HG03432 (cell line): Measurements from ENCODE around the gene PFDN2.

Experiments used
- ATAC-seq: cut with Tn5 transposase; IDR thresholded peaks from one replicate; pipeline ENCODE4 v1.9.1; 2021; ENCODE audit warnings: mild to moderate bottlenecking, moderate library complexity; ENCODE audit not compliant: unreplicated experiment

Gene PFDN2

GRCh38 chr1:161106431-161106830 is 11.4 kb downstream of the PFDN2 start:
- ATAC-seq: no peak

GRCh38 chr1:161100556-161100955 is 17.3 kb downstream of the PFDN2 start:
- no peak for ATAC-seq

GRCh38 chr1:161099090-161099802 is 18.6 kb downstream of the PFDN2 start:
- no peak for ATAC-seq

- ATAC-seq: peak; percentile 80
These were observed 19.4 kb downstream of the PFDN2 start, which contains the start of gene KLHDC9 for GRCh38 chr1:161098210-161099068. Gene KLHDC9 (plus strand): TSS chr1:161098361. CDS start chr1:161098536, 175 bp downstream.

GRCh38 chr1:161096530-161096929 is 21.3 kb downstream of the PFDN2 start:
- no peak for ATAC-seq

GRCh38 chr1:161096015-161096414 is 21.8 kb downstream of the PFDN2 start:
- peak; percentile 46 for ATAC-seq

- no peak for ATAC-seq
These were observed 22.6 kb downstream of the PFDN2 start for GRCh38 chr1:161095230-161095629.

GRCh38 chr1:161094481-161094880 is 23.4 kb downstream of the PFDN2 start:
- ATAC-seq: no peak

GRCh38 chr1:161092621-161093028 is 25.2 kb downstream of the PFDN2 start:
- peak; percentile 41 for ATAC-seq

- no peak for ATAC-seq
These were observed 25.9 kb downstream of the PFDN2 start for GRCh38 chr1:161091796-161092507.

- ATAC-seq: no peak
These were observed 26.7 kb downstream of the PFDN2 start for GRCh38 chr1:161091093-161091492.

- no peak for ATAC-seq
These were observed 27.2 kb downstream of the PFDN2 start for GRCh38 chr1:161090617-161091016.

GRCh38 chr1:161089938-161090337 is 27.9 kb downstream of the PFDN2 start:
- ATAC-seq: no peak

GRCh38 chr1:161089251-161089924 is 28.4 kb downstream of the PFDN2 start, which contains the start of gene NECTIN4:
Gene NECTIN4 (minus strand): TSS chr1:161089558. CDS start chr1:161089296, 262 bp downstream.
- ATAC-seq: no peak

- no peak for ATAC-seq
These were observed 29.2 kb downstream of the PFDN2 start for GRCh38 chr1:161088587-161089110.

- ATAC-seq: no peak
These were observed 31.4 kb downstream of the PFDN2 start for GRCh38 chr1:161086457-161086856.

- no peak for ATAC-seq
These were observed 32.7 kb downstream of the PFDN2 start for GRCh38 chr1:161085165-161085564.

- ATAC-seq: no peak
These were observed 33.2 kb downstream of the PFDN2 start for GRCh38 chr1:161084597-161084988.

- no peak for ATAC-seq
These were observed 33.9 kb downstream of the PFDN2 start for GRCh38 chr1:161083748-161084596.
